ENCODE measurements around the gene CALHM2. TPM values are rescaled to one million over a fixed set of nuclear protein-coding genes. Genes with fewer than 3 reads are reported as not detected.

Gene CALHM2
- total RNA-seq, 1 donor: 54.6 TPM

- Histone ChIP-seq H4K20me1 (ENCODE audit: insufficient read depth, low read length) (peaks cover 25% of the 10 kb centered on the region), H3K4me1 (ENCODE audit: insufficient read depth, low read length) (peaks cover 14% of the 10 kb centered on the region), H3K4me3 (ENCODE audit: insufficient read depth, low read length) (no peak overlapping the region), H3K4me2 (ENCODE audit: insufficient read depth, low read length) (no peak overlapping the region), H3K79me2 (ENCODE audit: insufficient read depth, low read length) (no peaks in the 10 kb centered on the region), H3K36me3 (ENCODE audit: insufficient read depth, low read length) (peaks cover 83% of the 10 kb centered on the region), H3K27ac (ENCODE audit: low read depth, low read length) (no peak overlapping the region), H3K9me3 (ENCODE audit: low read depth, low read length) (no peaks in the 10 kb centered on the region), H3K27me3 (ENCODE audit: insufficient read depth, low read length) (no peaks in the 10 kb centered on the region), H2AFZ (ENCODE audit: low read length) (no peak overlapping the region)
- no peak for TF ChIP-seq CTCF (IDR thresholded peaks at IDR 0.05; ENCODE audit: extremely low read depth, low read depth, low read length)
- DNase-seq (ENCODE audit: insufficient read length, low spot score, missing footprints): no peak
Observed at GRCh38 chr10:103439776-103440175, 12.4 kb downstream of the CALHM2 start.

GRCh38 chr10:103433858-103434257 lies 18.3 kb downstream of the CALHM2 start:
- Histone ChIP-seq H3K4me3 (ENCODE audit: insufficient read depth, low read length) (no peak overlapping the region), H3K36me3 (ENCODE audit: insufficient read depth, low read length) (peaks cover 65% of the 10 kb centered on the region), H2AFZ (ENCODE audit: low read length) (no peak overlapping the region), H3K27me3 (ENCODE audit: insufficient read depth, low read length) (no peaks in the 10 kb centered on the region), H3K4me2 (ENCODE audit: insufficient read depth, low read length) (peak overlapping the region; percentile 21), H3K4me1 (ENCODE audit: insufficient read depth, low read length) (peaks cover 17% of the 10 kb centered on the region), H3K9me3 (ENCODE audit: low read depth, low read length) (no peaks in the 10 kb centered on the region), H3K27ac (ENCODE audit: low read depth, low read length) (peak overlapping the region; percentile 30), H3K79me2 (ENCODE audit: insufficient read depth, low read length) (no peaks in the 10 kb centered on the region), H4K20me1 (ENCODE audit: insufficient read depth, low read length) (peaks cover 22% of the 10 kb centered on the region)
- TF ChIP-seq CTCF (IDR thresholded peaks at IDR 0.05; ENCODE audit: extremely low read depth, low read depth, low read length): no peak
- peak; percentile 89 for DNase-seq (ENCODE audit: insufficient read length, low spot score, missing footprints)

- TF ChIP-seq CTCF (IDR thresholded peaks at IDR 0.05; ENCODE audit: extremely low read depth, low read depth, low read length): no peak
- H2AFZ ChIP-seq (ENCODE audit: low read length): no peak overlapping the region
- peaks cover 22% of the 10 kb centered on the region for H4K20me1 ChIP-seq (ENCODE audit: insufficient read depth, low read length)
- H3K4me3 ChIP-seq (ENCODE audit: insufficient read depth, low read length): no peak overlapping the region
- H3K27me3 ChIP-seq (ENCODE audit: insufficient read depth, low read length): no peaks in the 10 kb centered on the region
- no peaks in the 10 kb centered on the region for H3K9me3 ChIP-seq (ENCODE audit: low read depth, low read length)
- no peaks in the 10 kb centered on the region for H3K79me2 ChIP-seq (ENCODE audit: insufficient read depth, low read length)
- peak overlapping the region; percentile 21 for H3K27ac ChIP-seq (ENCODE audit: low read depth, low read length)
- DNase-seq (ENCODE audit: insufficient read length, low spot score, missing footprints): no peak
- H3K4me1 ChIP-seq (ENCODE audit: insufficient read depth, low read length): peaks cover 17% of the 10 kb centered on the region
- H3K4me2 ChIP-seq (ENCODE audit: insufficient read depth, low read length): no peak overlapping the region
- H3K36me3 ChIP-seq (ENCODE audit: insufficient read depth, low read length): peaks cover 64% of the 10 kb centered on the region
Observed at GRCh38 chr10:103431902-103432301, 20.3 kb downstream of the CALHM2 start.

- H3K9me3 ChIP-seq (ENCODE audit: low read depth, low read length): no peaks in the 10 kb centered on the region
- no peak overlapping the region for H3K27ac ChIP-seq (ENCODE audit: low read depth, low read length)
- TF ChIP-seq CTCF (IDR thresholded peaks at IDR 0.05; ENCODE audit: extremely low read depth, low read depth, low read length): no peak
- no peaks in the 10 kb centered on the region for H3K79me2 ChIP-seq (ENCODE audit: insufficient read depth, low read length)
- no peak for DNase-seq (ENCODE audit: insufficient read length, low spot score, missing footprints)
- H4K20me1 ChIP-seq (ENCODE audit: insufficient read depth, low read length): peaks cover 15% of the 10 kb centered on the region
- peaks cover 64% of the 10 kb centered on the region for H3K36me3 ChIP-seq (ENCODE audit: insufficient read depth, low read length)
- peaks cover 17% of the 10 kb centered on the region for H3K4me1 ChIP-seq (ENCODE audit: insufficient read depth, low read length)
- H2AFZ ChIP-seq (ENCODE audit: low read length): no peak overlapping the region
- H3K27me3 ChIP-seq (ENCODE audit: insufficient read depth, low read length): no peaks in the 10 kb centered on the region
- H3K4me3 ChIP-seq (ENCODE audit: insufficient read depth, low read length): no peak overlapping the region
- H3K4me2 ChIP-seq (ENCODE audit: insufficient read depth, low read length): no peak overlapping the region
Observed at GRCh38 chr10:103429647-103430046, 22.5 kb downstream of the CALHM2 start.

All from osteoblast (primary cell).